Measurements from ENCODE around the gene CCDC33.
A peak's percentile ranks its signal among the peaks of the same experiment; 100 is the strongest.

Gene CCDC33

DNA sequence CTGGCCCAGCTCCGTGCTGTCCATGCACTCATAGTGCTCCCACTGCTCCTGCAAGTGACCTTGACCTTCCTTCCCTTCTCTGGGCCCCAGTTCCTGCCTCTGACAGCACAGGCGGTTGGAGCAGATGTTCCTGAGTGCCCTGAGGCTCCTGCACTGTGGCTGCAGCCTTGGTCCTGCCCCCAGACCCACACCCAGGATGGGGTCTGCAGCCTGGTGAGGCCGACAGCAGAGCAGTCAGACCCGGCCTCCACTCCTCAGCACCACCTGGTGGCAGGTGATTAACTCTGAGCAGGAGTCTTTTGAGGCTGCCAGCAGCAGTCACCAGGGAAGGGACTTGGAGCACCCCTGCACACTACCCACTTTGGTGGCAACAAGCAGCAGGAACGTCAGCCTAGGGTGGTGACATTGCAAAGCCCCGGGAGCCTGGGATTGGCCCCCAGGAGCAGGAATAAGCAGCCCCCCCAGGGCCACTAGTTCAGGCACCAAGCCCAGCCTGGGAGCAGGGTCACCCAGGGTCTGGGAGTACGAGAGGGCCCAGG is 66.8 kb downstream of the CCDC33 start:
- no peaks in the 10 kb centered on the region for H3K4me1 ChIP-seq (ENCODE audit: control insufficient read depth, insufficient read depth, low read length)
- H3K27me3 ChIP-seq (ENCODE audit: control insufficient read depth in 1 of 2, insufficient read depth in 2 of 2, low read length in 2 of 2), result peaks cover 24 to 36% of the 10 kb centered on the region in 2 donors
- H3K36me3 ChIP-seq (ENCODE audit: control insufficient read depth in 2 of 2, insufficient read depth in 2 of 2, low read length in 2 of 2), result no peaks in the 10 kb centered on the region
- no peak overlapping the region for H3K27ac ChIP-seq (ENCODE audit: low read length)
- no peak overlapping the region for H3K9ac ChIP-seq (ENCODE audit: low read length in 2 of 2)
- H3K4me3 ChIP-seq (ENCODE audit: low read length in 2 of 2), result no peak overlapping the region
- H3K9me3 ChIP-seq (ENCODE audit: control insufficient read depth in 2 of 2, low read length in 2 of 2), result no peaks in the 10 kb centered on the region

DNA sequence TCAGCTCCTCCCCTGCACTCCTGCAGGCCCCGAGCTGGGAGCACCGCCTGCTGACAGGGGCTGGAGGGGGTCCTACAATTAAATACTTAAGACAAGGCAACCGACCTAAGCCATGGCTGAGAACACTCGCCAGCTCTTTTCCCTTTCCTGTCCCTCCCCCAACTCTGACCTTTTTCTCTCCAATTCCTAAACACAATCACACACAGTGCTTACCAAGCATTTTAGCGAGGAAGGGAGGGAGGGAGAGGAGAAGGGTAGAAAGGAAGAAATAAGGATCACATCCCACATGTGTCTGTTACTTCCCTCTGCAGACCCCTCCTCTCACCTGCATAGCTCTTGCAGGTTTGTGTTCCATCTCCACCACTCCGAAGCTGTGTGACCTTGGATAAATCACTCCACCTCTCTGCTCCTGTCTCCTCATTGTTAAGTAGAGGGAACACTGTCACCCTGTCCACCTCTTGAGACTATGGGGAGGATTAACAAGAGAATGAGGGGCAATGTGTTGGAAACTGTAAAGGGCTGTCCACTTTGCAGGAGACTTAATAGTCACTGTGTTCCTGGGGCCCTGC is 67.7 kb downstream of the CCDC33 start:
- Histone ChIP-seq H3K27ac (ENCODE audit: low read length) (no peak overlapping the region), H3K36me3 (ENCODE audit: control insufficient read depth in 2 of 2, insufficient read depth in 2 of 2, low read length in 2 of 2) (no peaks in the 10 kb centered on the region), H3K4me3 (ENCODE audit: low read length in 2 of 2) (no peak overlapping the region), H3K4me1 (ENCODE audit: control insufficient read depth, insufficient read depth, low read length) (no peaks in the 10 kb centered on the region), H3K9me3 (ENCODE audit: control insufficient read depth in 2 of 2, low read length in 2 of 2) (no peaks in the 10 kb centered on the region), H3K9ac (ENCODE audit: low read length in 2 of 2) (no peak overlapping the region), H3K27me3 (ENCODE audit: control insufficient read depth in 1 of 2, insufficient read depth in 2 of 2, low read length in 2 of 2) (peaks cover 27 to 40% of the 10 kb centered on the region in 2 donors)

DNA sequence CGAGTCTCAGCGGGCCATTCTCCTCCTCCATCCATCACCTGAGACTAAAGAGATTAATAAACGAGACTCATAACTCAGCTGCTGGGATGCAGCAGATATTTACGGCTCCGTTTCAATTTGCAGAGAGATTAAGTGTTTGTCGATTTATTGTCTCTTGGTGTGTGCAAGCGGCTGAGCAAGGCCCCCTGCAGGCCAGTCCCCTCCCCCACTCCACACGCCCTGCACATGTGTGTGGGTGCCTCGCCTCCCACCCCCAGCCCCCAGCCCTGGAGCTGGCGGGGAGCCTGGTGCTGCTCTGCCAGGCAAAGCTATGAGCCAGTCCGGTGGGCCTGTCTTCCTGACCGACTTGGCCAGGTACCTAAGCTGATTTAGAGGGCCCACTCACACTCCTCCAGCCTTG is 68.3 kb downstream of the CCDC33 start:
- peaks cover 30 to 40% of the 10 kb centered on the region in 2 donors for H3K27me3 ChIP-seq (ENCODE audit: control insufficient read depth in 1 of 2, insufficient read depth in 2 of 2, low read length in 2 of 2)

DNA sequence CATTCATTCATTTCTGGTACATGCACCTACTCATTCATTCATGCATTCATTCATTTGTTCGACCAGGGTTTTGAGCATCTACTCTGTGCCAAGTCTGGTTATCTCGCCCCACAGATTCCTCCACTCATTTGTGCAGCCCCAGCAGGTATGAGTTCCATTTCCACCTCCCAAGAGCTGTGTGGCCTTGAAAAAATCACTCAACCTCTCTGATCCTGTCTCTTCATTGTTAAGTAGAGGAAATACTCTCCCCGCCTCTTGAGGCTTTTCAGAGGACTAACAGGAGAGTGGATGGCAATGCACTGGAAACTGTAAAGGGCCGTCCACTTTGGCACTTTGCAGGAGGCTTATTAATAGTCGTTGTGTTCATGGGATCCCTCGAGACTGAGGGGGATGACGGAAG is 69.6 kb downstream of the CCDC33 start:
- Histone ChIP-seq H3K9me3 (ENCODE audit: control insufficient read depth in 2 of 2, low read length in 2 of 2) (no peaks in the 10 kb centered on the region), H3K27me3 (ENCODE audit: control insufficient read depth in 1 of 2, insufficient read depth in 2 of 2, low read length in 2 of 2) (peaks cover 30 to 38% of the 10 kb centered on the region in 2 donors), H3K36me3 (ENCODE audit: control insufficient read depth in 2 of 2, insufficient read depth in 2 of 2, low read length in 2 of 2) (no peaks in the 10 kb centered on the region), H3K9ac (ENCODE audit: low read length in 2 of 2) (no peak overlapping the region), H3K4me1 (ENCODE audit: control insufficient read depth, insufficient read depth, low read length) (no peaks in the 10 kb centered on the region), H3K27ac (ENCODE audit: low read length) (no peak overlapping the region), H3K4me3 (ENCODE audit: low read length in 2 of 2) (no peak overlapping the region)

More for the DNA sequence above, 68.3 kb downstream of the CCDC33 start:
- no peaks in the 10 kb centered on the region for H3K9me3 ChIP-seq (ENCODE audit: control insufficient read depth in 2 of 2, low read length in 2 of 2)
- no peak overlapping the region for H3K27ac ChIP-seq (ENCODE audit: low read length)
- H3K4me1 ChIP-seq (ENCODE audit: control insufficient read depth, insufficient read depth, low read length), result no peaks in the 10 kb centered on the region
- no peak overlapping the region for H3K4me3 ChIP-seq (ENCODE audit: low read length in 2 of 2)
- no peaks in the 10 kb centered on the region for H3K36me3 ChIP-seq (ENCODE audit: control insufficient read depth in 2 of 2, insufficient read depth in 2 of 2, low read length in 2 of 2)
- no peak overlapping the region for H3K9ac ChIP-seq (ENCODE audit: low read length in 2 of 2)

DNA sequence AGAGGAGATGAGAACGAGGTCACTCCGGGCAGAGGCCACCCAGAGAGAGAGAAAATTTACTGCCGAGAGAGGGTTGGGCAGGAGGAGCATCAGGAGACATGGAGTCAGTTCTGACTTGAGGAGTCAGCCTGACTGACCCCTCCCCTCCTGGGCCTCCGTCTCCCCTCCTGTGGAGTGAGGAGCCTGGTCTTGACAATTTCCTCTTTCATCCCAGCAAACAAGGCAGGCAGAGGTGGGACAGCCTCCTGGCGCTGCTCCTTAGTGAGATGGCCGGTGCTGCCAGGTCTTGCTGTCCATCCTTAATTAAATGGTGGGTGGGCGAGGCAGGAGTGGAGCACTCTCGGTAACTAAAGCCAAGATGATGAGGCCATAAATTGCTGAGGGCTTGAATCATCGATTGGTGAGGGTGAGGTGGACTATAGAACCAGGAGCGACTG is 70.7 kb downstream of the CCDC33 start:
- no peak overlapping the region for H3K27ac ChIP-seq (ENCODE audit: low read length)
- no peaks in the 10 kb centered on the region for H3K4me1 ChIP-seq (ENCODE audit: control insufficient read depth, insufficient read depth, low read length)
- H3K9ac ChIP-seq (ENCODE audit: low read length in 2 of 2), result no peak overlapping the region
- no peaks in the 10 kb centered on the region for H3K36me3 ChIP-seq (ENCODE audit: control insufficient read depth in 2 of 2, insufficient read depth in 2 of 2, low read length in 2 of 2)
- no peaks in the 10 kb centered on the region for H3K9me3 ChIP-seq (ENCODE audit: control insufficient read depth in 2 of 2, low read length in 2 of 2)
- H3K27me3 ChIP-seq (ENCODE audit: control insufficient read depth in 1 of 2, insufficient read depth in 2 of 2, low read length in 2 of 2), result peaks cover 30 to 36% of the 10 kb centered on the region in 2 donors
- H3K4me3 ChIP-seq (ENCODE audit: low read length in 2 of 2), result no peak overlapping the region

DNA sequence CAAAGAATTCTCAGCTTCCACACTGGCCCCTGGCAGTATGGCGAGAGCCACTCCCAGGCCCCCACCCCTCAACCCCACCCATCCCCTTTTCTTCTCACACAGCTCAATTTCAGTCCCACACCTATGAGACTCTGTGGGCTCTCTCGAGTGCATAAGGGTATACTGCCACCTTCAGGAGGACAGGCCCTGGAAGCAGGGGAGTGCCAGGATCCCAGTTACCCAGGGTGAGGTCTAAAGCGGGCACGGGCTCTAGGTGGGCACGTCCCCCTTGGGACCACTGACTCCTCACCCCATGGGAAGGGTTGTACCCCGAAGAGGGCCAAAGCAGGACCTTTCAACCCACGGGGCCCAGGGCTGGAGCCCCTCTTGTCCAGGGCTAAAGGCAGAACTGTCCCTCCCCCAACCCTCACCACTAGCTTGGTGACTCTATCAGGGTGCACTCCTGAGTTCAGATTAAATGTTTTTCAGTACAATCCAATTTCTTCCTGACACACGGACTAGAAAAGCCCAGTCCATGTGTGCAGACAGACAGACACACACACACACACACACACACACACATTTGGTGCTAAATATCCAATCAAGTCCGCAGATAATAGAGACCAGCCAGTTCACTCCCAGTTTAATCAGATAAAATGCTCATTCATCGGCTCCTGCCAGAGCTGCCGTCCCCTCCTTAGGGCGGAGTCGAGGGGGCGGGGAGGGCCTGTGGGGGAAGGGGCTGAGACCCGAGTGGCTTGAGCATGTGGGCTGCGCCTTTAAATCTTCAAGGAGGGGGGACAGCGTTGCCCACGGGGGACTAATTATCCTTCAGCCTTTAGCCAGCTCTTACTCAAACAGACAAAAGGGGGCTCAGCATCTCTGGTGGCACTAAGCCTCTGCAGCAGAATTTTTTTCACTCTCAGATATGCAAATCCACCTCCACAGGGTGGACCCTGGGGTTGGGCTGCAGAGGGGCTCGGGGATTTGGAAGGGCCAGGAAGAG is 72.0 kb downstream of the CCDC33 start:
- Histone ChIP-seq H3K4me3 (ENCODE audit: low read length in 2 of 2) (no peak overlapping the region), H3K36me3 (ENCODE audit: control insufficient read depth in 2 of 2, insufficient read depth in 2 of 2, low read length in 2 of 2) (no peaks in the 10 kb centered on the region), H3K9me3 (ENCODE audit: control insufficient read depth in 2 of 2, low read length in 2 of 2) (no peaks in the 10 kb centered on the region), H3K9ac (ENCODE audit: low read length in 2 of 2) (no peak overlapping the region), H3K27ac (ENCODE audit: low read length) (no peak overlapping the region), H3K27me3 (ENCODE audit: control insufficient read depth in 1 of 2, insufficient read depth in 2 of 2, low read length in 2 of 2) (peaks cover 30% of the 10 kb centered on the region in 2 donors), H3K4me1 (ENCODE audit: control insufficient read depth, insufficient read depth, low read length) (no peaks in the 10 kb centered on the region)

DNA sequence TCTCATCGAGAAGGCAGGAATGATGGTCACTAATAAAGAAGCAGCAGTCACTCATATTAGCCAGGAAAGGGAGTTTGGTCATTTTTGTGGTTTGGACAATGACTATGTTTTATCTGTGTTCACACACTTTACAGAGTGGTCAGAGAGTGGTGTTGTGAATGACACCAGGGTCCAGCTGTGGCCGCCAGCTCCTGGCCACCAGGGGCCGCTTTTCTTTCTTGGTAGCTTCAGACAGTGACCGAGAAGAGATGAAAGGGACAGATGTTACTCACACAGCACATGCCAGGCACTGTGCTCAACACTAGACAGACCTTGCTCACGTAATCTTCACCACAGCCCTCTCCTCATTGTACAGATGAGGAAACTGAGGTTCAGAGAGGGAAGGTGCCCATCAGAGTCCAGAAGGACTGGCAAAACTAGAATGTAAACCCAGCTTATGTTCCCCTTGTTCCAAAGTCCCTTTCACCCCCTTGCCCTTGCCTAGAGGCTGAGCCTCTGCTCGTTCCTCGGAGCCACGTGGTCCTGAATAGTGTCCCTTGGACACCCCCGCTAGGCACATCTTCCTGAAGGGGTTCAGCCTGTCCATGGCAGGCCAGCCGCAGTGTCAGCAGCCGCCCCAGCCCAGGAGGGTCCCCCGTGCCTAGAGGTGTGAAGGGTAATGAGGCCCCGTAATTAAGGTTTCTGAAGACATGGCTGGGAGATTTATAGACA is 75.8 kb downstream of the CCDC33 start:
- Histone ChIP-seq H3K27me3 (ENCODE audit: control insufficient read depth in 1 of 2, insufficient read depth in 2 of 2, low read length in 2 of 2) (peaks cover 12 to 13% of the 10 kb centered on the region in 2 donors), H3K4me3 (ENCODE audit: low read length in 2 of 2) (no peak overlapping the region), H3K4me1 (ENCODE audit: control insufficient read depth, insufficient read depth, low read length) (peaks cover 14% of the 10 kb centered on the region), H3K36me3 (ENCODE audit: control insufficient read depth in 2 of 2, insufficient read depth in 2 of 2, low read length in 2 of 2) (no peaks in the 10 kb centered on the region), H3K27ac (ENCODE audit: low read length) (no peak overlapping the region), H3K9me3 (ENCODE audit: control insufficient read depth in 2 of 2, low read length in 2 of 2) (no peaks in the 10 kb centered on the region), H3K9ac (ENCODE audit: low read length in 2 of 2) (no peak overlapping the region)

DNA sequence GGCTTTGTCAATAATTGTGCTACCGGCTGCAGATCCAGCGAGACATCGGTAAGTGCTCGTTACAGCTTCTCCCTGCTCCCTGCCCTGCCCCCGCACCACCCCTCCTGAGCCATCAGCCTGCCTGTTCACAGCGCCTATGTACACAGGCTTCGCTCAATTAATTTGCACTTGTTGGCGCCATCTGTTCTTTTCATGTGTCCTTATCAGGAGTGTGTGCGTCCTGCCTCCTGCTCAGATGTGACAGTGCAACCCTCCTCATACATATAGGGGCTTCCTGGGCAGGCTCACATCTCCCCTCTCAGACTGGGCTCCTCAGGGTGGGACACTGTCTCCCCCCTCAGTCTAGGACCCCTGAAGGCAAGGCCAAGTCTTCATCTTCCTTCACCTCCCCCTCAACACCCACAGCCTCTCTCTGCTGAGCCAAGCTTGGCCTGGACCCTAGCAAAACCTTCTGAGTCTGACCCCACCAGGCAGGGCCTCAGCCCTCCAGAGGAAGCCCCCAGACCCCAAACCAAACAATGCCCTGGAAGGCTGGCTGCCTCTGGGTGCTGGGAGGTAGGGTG is 76.4 kb downstream of the CCDC33 start:
- Histone ChIP-seq H3K36me3 (ENCODE audit: control insufficient read depth in 2 of 2, insufficient read depth in 2 of 2, low read length in 2 of 2) (no peaks in the 10 kb centered on the region), H3K9me3 (ENCODE audit: control insufficient read depth in 2 of 2, low read length in 2 of 2) (no peaks in the 10 kb centered on the region), H3K4me1 (ENCODE audit: control insufficient read depth, insufficient read depth, low read length) (peaks cover 20% of the 10 kb centered on the region), H3K4me3 (ENCODE audit: low read length in 2 of 2) (no peak overlapping the region), H3K27me3 (ENCODE audit: control insufficient read depth in 1 of 2, insufficient read depth in 2 of 2, low read length in 2 of 2) (peaks cover 7 to 10% of the 10 kb centered on the region in 2 donors), H3K9ac (ENCODE audit: low read length in 2 of 2) (no peak overlapping the region), H3K27ac (ENCODE audit: low read length) (no peak overlapping the region)

DNA sequence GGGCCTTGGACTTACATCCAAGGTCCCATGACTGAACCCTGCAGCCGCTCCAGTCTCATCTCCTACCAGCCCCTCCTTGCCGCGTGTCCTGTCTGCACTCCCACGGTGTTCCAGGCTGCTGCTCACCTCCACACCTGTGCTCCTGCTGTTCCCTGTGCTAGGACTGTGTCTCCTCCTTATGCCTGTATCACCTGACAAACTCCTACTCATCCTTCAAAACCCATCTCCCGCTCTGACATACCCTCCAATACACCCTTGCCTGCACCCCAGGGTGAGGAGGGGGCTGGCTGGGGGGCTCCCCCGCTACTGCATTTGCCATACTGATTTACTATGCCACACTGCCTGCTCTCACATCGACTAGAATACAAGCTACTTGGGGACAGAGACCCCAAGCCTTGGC is 77.8 kb downstream of the CCDC33 start:
- Histone ChIP-seq H3K4me1 (ENCODE audit: control insufficient read depth, insufficient read depth, low read length) (peaks cover 27% of the 10 kb centered on the region), H3K9ac (ENCODE audit: low read length in 2 of 2) (no peak overlapping the region), H3K27me3 (ENCODE audit: control insufficient read depth in 1 of 2, insufficient read depth in 2 of 2, low read length in 2 of 2) (peaks cover 2 to 6% of the 10 kb centered on the region in 2 donors), H3K9me3 (ENCODE audit: control insufficient read depth in 2 of 2, low read length in 2 of 2) (no peaks in the 10 kb centered on the region), H3K27ac (ENCODE audit: low read length) (no peak overlapping the region), H3K4me3 (ENCODE audit: low read length in 2 of 2) (no peak overlapping the region), H3K36me3 (ENCODE audit: control insufficient read depth in 2 of 2, insufficient read depth in 2 of 2, low read length in 2 of 2) (no peaks in the 10 kb centered on the region)

DNA sequence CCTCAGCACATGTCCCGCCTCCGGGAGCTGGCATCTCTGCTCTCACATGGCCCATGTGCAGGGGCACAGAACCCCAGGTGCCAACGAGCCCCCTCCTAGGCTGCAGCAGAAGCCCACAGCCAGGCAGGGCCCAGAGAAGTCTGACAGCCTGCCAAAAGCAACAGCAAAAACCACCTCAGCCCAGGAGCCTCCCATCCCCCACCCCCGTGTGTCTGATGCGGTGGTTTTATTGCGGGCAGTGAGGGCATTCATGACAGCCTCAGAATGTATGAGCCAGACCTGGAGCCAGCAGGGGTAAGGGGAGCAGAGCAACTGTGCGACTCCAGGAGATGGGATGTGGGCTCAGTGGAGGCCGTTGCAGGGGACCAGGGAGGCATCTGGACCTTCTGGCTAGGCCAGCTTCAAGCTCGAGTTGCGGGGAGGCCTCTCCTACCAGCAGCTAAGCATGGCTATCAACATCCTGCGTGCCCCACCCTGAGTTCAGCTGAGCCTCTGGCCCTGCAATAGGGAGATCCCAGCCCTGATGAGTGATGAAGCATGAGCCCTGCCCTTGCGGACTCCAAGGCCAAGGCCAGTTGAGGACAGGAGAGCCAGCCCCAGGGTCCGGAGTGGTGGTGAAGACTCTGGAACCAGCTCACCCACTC is 78.8 kb downstream of the CCDC33 start:
- Histone ChIP-seq H3K9me3 (ENCODE audit: control insufficient read depth in 2 of 2, low read length in 2 of 2) (no peaks in the 10 kb centered on the region), H3K4me3 (ENCODE audit: low read length in 2 of 2) (no peak overlapping the region), H3K27me3 (ENCODE audit: control insufficient read depth in 1 of 2, insufficient read depth in 2 of 2, low read length in 2 of 2) (peaks cover 2 to 3% of the 10 kb centered on the region in 2 donors), H3K36me3 (ENCODE audit: control insufficient read depth in 2 of 2, insufficient read depth in 2 of 2, low read length in 2 of 2) (no peaks in the 10 kb centered on the region), H3K27ac (ENCODE audit: low read length) (peak overlapping the region; percentile 24), H3K9ac (ENCODE audit: low read length in 2 of 2) (no peak overlapping the region), H3K4me1 (ENCODE audit: control insufficient read depth, insufficient read depth, low read length) (peaks cover 33% of the 10 kb centered on the region)
